Nasal cavity respiratory epithelium epithelial cell of viscerocranial mucosa (primary cell): Measurements from ENCODE around the gene DUT. TPM values are rescaled to one million over a fixed set of nuclear protein-coding genes. Genes with fewer than 3 reads are reported as not detected.

ENCODE experiments used
- total RNA-seq: library from RNA; depleted of rRNA; stranded (reverse); fragments of >200 nt; gene quantifications from 2 replicates; pipeline ENCODE4 v1.2.3, GENCODE V29; 2014

Gene DUT
- 22.9 and 35.5 TPM in 2 replicates for total RNA-seq

DNA sequence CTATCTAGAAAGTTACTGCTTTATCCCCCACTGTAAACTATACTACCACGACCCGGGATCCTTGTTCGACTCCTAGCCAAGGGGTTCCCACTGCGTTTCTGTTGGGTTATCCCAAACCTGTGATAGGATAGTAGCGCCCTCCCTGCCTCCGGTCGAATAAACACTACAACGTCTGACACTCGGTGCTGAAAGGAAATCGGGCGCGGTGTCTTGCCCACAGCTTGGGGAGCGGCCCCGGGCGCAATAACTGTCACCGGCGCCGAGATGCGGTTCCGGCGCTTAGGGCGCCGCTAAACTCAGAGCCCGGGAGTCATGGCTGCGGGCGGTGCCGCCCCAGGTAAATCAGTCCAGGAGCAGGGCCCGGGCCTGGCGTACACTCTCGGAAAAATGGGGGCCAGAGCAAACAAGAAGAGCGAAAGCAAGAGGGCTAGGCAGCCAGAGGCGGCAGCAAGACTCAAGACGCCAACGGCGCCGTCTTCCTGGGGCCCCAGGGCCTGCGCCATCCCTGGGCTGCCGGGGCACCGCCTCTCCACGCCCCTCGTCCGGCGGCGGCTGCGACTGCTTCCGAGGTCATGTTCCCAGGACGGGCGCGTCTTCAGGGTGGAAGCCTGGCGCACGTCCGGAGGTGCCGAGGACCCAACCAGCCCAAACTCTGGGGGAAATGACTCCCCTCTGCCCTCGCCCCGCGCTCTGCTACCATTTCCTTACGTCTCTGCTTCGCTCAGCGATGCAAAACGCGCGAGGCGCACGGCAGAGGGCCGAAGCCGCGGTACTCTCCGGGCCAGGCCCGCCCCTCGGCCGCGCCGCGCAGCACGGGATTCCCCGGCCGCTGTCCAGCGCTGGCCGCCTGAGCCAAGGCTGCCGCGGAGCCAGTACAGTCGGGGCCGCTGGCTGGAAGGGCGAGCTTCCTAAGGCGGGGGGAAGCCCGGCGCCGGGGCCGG, at the start of gene DUT:
Gene DUT, plus strand, starts transcription at position 575 of the 941 bp plus-strand sequence. Its CDS starts 87 bp downstream, at position 662.

Other genes starting within 250 kb of the DUT start
- gene SLC24A5, start 210.4 kb upstream of the DUT start, total RNA-seq, result not detected in 2 replicates
- gene MYEF2, start 153.1 kb upstream of the DUT start, total RNA-seq, result 3.5 and 3.8 TPM in 2 replicates
- not detected in 2 replicates for gene CTXN2, start 139.8 kb upstream of the DUT start, total RNA-seq
- not detected in 2 replicates for gene SLC12A1, start 125.1 kb upstream of the DUT start, total RNA-seq